ENCODE data around the gene SELENOF.
"Not testable (repeated sequence)": the region's sequence is repeated elsewhere in the genome, so short reads cannot be mapped to it uniquely, and the experiment has no call there.

Gene SELENOF

GRCh38 chr1:86912281-86912900, 1.5 kb downstream of the SELENOF start:
- intact Hi-C loops (cut with DNase I; ENCODE audit: low total_unique reads) = loop anchor here (10.0 kb wide), 1 partner anchor 422 kb away; no protein-coding TSS in a partner anchor

GRCh38 chr1:86906419-86906818, 7.5 kb downstream of the SELENOF start:
- Histone ChIP-seq H3K27me3 (no peaks in the 10 kb centered on the region), H3K4me1 (peaks cover 0 to 15% (median 7%) of the 10 kb centered on the region in 4 donors), H3K9me3 (no peaks in the 10 kb centered on the region), H3K36me3 (no peaks in the 10 kb centered on the region), H3K27ac (no peak overlapping the region), H3K4me3 (no peak overlapping the region)
- intact Hi-C loops (cut with DNase I; ENCODE audit: low total_unique reads) = no loop called here
- TF ChIP-seq, protein P1, sequence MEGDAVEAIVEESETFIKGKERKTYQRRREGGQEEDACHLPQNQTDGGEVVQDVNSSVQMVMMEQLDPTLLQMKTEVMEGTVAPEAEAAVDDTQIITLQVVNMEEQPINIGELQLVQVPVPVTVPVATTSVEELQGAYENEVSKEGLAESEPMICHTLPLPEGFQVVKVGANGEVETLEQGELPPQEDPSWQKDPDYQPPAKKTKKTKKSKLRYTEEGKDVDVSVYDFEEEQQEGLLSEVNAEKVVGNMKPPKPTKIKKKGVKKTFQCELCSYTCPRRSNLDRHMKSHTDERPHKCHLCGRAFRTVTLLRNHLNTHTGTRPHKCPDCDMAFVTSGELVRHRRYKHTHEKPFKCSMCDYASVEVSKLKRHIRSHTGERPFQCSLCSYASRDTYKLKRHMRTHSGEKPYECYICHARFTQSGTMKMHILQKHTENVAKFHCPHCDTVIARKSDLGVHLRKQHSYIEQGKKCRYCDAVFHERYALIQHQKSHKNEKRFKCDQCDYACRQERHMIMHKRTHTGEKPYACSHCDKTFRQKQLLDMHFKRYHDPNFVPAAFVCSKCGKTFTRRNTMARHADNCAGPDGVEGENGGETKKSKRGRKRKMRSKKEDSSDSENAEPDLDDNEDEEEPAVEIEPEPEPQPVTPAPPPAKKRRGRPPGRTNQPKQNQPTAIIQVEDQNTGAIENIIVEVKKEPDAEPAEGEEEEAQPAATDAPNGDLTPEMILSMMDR (IDR thresholded peaks at IDR 0.05) = no peak
- DNase-seq = no peak

More at GRCh38 chr1:86912281-86912900, 1.5 kb downstream of the SELENOF start:
- peak overlapping the region; percentile 79 to 92 for H3K4me3 ChIP-seq
- TF ChIP-seq, protein P1 (IDR thresholded peaks at IDR 0.05) = no peak
- no peak for DNase-seq
- H3K27ac ChIP-seq = no peak overlapping the region
- H3K27me3 ChIP-seq = no peaks in the 10 kb centered on the region
- H3K4me1 ChIP-seq = peaks cover 0 to 36% (median 24%) of the 10 kb centered on the region in 4 donors
- H3K36me3 ChIP-seq = no peaks in the 10 kb centered on the region
- no peaks in the 10 kb centered on the region for H3K9me3 ChIP-seq

DNA sequence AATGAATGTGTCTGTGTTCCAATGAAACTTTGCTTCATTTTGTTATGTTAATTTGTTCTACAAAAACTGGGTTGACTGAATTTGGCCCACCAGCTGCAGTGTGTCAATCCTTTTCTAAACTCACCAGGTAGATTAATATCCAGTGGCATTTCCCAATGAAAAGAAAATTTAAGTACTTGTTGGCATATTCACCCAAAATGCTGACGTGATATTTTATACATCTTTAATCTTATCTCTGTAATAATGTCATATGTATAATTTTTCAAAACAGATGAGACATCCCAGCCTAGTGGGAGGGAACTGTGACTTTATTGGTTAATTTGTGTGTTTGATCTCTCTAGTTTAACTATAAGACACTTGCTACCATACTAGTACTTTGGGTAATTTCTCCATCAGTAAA, 8.1 kb downstream of the SELENOF start:
- no peak for DNase-seq
- Histone ChIP-seq H3K27ac (no peak overlapping the region), H3K4me3 (no peak overlapping the region), H3K27me3 (no peaks in the 10 kb centered on the region), H3K4me1 (peaks cover 0 to 10% (median 4%) of the 10 kb centered on the region in 4 donors), H3K36me3 (peaks cover 0 to 1% (median 0%) of the 10 kb centered on the region in 3 donors), H3K9me3 (no peaks in the 10 kb centered on the region)
- intact Hi-C loops (cut with DNase I; ENCODE audit: low total_unique reads) = no loop called here
- TF ChIP-seq, protein P1 (IDR thresholded peaks at IDR 0.05) = no peak

GRCh38 chr1:86899401-86899800, 14.5 kb downstream of the SELENOF start:
- H3K27me3 ChIP-seq; intact Hi-C loops (cut with DNase I; ENCODE audit: low total_unique reads); H3K4me1 ChIP-seq; H3K4me3 ChIP-seq; H3K9me3 ChIP-seq; H3K27ac ChIP-seq; DNase-seq: not testable (repeated sequence)
- peaks cover 0 to 11% (median 4%) of the 10 kb centered on the region in 3 donors for H3K36me3 ChIP-seq

DNA sequence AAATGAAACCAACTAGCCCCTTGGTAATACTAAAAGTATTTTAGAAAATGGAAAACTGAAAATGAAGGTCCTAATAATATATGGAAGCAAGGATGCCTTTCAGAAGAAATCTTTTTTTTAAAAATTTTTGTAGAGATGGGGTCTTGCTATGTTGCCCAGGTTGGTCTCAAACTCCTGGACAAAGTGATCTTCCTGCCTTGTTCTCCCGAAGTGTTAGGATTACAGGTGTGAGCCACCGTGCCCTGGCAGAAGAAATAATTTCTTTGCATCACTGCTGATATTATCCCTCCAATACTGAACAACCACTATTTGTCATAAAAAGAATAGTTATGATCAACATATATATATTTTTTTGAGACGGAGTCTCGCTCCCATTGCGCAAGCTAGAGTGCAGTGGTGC, 25.6 kb downstream of the SELENOF start:
- TF ChIP-seq, protein P1 (IDR thresholded peaks at IDR 0.05) = no peak
- no peak overlapping the region for H3K27ac ChIP-seq
- H3K4me1 ChIP-seq = peaks cover 0 to 18% (median 0%) of the 10 kb centered on the region in 4 donors
- H3K27me3 ChIP-seq = no peaks in the 10 kb centered on the region
- H3K4me3 ChIP-seq = no peak overlapping the region
- H3K36me3 ChIP-seq = no peaks in the 10 kb centered on the region
- H3K9me3 ChIP-seq = no peaks in the 10 kb centered on the region
- no peak for DNase-seq
- intact Hi-C loops (cut with DNase I; ENCODE audit: low total_unique reads) = no loop called here

DNA sequence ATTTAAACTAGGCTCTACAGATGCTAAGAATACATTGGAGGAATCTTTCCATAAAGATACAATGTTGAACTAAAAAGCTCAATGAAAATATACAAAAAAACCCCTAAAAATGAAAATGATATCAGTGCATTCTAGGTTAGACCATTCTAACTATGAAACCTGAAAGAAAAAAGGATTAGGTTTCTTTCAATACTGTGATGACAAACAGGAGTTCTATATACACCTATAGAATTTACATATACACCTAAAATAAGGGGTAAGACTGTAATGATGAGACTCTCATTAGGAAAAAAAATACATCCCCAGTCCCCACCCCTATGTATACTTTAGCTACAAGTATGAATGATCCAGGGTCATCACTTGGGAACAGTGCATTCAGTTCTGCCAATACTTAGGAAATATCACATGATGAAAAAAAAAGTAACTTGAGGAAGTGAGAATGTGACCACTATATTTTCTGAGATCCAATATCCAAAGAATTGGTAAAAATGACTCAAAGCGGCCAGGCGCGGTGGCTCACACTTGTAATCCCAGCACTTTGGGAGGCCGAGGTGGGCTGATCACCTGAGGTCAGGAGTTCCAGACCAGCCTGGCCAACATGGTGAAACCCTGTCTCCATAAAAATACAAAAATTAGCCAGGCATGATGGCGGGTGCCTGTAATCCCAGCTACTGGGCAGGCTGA, 26.3 kb downstream of the SELENOF start:
- DNase-seq = no peak
- TF ChIP-seq, protein P1 (IDR thresholded peaks at IDR 0.05) = no peak
- Histone ChIP-seq H3K27ac (no peak overlapping the region), H3K4me1 (peaks cover 0 to 18% (median 0%) of the 10 kb centered on the region in 4 donors), H3K36me3 (no peaks in the 10 kb centered on the region), H3K27me3 (no peaks in the 10 kb centered on the region), H3K9me3 (no peaks in the 10 kb centered on the region), H3K4me3 (no peak overlapping the region)
- intact Hi-C loops (cut with DNase I; ENCODE audit: low total_unique reads) = no loop called here

Measured in tibial artery (tissue), 4 donors.